Measurements from ENCODE around the gene LRRK2. TPM values are rescaled to one million over a fixed set of nuclear protein-coding genes. Genes with fewer than 3 reads are reported as not detected.

Gene LRRK2
- total RNA-seq, 4 donors from 2014 or later, result 29.6 to 38.5 (median 32.3) TPM

DNA sequence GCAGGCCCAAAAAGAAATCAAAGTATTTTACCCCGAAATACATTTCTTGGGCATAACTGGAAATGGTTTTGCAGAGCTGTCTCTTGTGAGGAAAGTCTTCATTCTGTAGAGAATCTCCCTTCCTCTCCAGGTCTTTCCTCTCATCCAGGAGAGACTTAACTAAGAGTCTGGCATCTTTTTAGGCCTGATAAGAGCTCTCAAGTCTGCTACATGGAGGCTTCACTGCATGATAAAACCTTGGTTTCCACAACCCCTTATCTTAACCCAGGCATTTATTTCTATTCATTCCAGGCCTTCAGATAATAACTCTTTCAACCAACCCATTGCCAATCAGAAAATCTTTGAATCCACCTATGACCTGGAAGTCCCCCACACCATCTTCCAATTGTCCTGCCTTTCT, 41.1 kb upstream of the LRRK2 start:
- DNase-seq (ENCODE audit: low spot score in 2 of 2), result no peak
- H3K36me3 ChIP-seq, result no peaks in the 10 kb centered on the region
- H3K4me3 ChIP-seq, result no peak overlapping the region
- H3K27me3 ChIP-seq, result no peaks in the 10 kb centered on the region
- H3K27ac ChIP-seq, result no peak overlapping the region
- no peak for TF ChIP-seq EP300 (IDR thresholded peaks at IDR 0.05)
- TF ChIP-seq, protein P1, sequence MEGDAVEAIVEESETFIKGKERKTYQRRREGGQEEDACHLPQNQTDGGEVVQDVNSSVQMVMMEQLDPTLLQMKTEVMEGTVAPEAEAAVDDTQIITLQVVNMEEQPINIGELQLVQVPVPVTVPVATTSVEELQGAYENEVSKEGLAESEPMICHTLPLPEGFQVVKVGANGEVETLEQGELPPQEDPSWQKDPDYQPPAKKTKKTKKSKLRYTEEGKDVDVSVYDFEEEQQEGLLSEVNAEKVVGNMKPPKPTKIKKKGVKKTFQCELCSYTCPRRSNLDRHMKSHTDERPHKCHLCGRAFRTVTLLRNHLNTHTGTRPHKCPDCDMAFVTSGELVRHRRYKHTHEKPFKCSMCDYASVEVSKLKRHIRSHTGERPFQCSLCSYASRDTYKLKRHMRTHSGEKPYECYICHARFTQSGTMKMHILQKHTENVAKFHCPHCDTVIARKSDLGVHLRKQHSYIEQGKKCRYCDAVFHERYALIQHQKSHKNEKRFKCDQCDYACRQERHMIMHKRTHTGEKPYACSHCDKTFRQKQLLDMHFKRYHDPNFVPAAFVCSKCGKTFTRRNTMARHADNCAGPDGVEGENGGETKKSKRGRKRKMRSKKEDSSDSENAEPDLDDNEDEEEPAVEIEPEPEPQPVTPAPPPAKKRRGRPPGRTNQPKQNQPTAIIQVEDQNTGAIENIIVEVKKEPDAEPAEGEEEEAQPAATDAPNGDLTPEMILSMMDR (IDR thresholded peaks at IDR 0.05), result no peak
- no peak for TF ChIP-seq POLR2A (IDR thresholded peaks at IDR 0.05)
- 92% methylated on average over 1 of the region's 1 CpG for WGBS, 2 donors
- H3K9me3 ChIP-seq, result no peaks in the 10 kb centered on the region
- H3K4me1 ChIP-seq, result no peaks in the 10 kb centered on the region

DNA sequence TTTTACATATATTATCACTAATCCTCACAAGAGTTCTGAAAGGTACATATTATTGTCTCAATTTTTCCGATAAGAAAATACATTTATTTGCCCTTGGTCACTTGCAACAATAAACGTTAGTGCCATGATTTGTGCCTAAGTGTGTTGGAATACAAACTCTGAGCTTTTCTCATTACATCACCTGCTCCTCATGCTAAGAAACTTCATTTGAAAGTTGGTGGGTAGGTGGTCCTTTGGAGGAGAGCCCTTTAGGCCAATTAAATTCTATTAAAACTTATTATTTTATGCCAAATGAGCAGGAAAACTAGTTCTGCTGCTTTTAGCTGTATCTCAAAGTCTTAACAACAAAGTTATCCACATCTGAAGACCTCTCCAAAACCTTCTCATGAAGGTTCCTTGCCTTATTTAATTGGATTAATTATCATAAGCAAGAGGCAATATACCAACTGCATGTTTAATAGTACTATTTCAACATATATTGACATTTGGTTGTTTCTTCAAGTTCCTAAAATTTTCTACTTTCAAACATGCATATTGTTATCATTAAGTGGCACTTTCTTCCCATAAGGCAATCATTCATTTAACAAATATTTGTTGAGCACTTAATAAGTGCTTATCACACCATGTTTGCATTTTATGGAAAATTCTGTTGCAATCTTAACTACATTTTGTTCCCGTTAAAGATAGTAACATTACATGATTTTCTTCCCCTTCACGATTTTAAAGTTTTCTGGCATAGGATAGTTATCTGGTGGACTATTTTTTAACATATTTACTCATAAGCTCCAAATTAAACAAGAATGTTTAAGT, 40.1 kb upstream of the LRRK2 start:
- 86 to 92% methylated on average over 4 of the region's 4 CpGs for WGBS, 2 donors
- DNase-seq (ENCODE audit: low spot score in 2 of 2), result no peak
- Histone ChIP-seq H3K27me3 (no peaks in the 10 kb centered on the region), H3K4me1 (no peaks in the 10 kb centered on the region), H3K27ac (no peak overlapping the region), H3K9me3 (peaks cover 0 to 5% (median 0%) of the 10 kb centered on the region in 4 donors), H3K4me3 (no peak overlapping the region), H3K36me3 (no peaks in the 10 kb centered on the region)
- TF ChIP-seq EP300 (IDR thresholded peaks at IDR 0.05), result no peak
- TF ChIP-seq, protein P1 (IDR thresholded peaks at IDR 0.05), result no peak
- TF ChIP-seq POLR2A (IDR thresholded peaks at IDR 0.05), result no peak

DNA sequence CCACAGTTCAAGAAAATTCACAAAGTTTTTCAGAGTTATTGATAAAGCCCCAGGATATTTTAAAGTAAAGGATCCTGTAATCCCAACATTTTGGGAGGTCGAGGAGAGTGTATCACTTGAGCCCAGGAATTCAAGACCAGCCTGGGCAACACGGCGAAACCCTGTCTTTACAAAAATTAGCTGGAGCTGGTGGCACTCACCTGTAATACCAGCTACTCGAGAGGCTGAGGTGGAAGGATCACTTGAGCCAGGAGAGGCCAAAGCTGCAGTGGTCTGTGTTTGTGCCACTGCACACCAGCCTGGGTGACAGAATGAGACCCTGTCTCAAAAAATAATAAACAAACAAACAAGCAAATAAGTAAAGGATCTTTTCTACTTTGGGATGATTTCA, 39.5 kb upstream of the LRRK2 start:
- Histone ChIP-seq H3K9me3 (peaks cover 0 to 11% (median 0%) of the 10 kb centered on the region in 4 donors), H3K36me3 (no peaks in the 10 kb centered on the region), H3K27ac (no peak overlapping the region), H3K4me1 (no peaks in the 10 kb centered on the region), H3K27me3 (no peaks in the 10 kb centered on the region), H3K4me3 (no peak overlapping the region)
- WGBS, 2 donors, result 90% methylated on average over 4 of the region's 4 CpGs
- DNase-seq (ENCODE audit: low spot score in 2 of 2), result no peak
- no peak for TF ChIP-seq EP300 (IDR thresholded peaks at IDR 0.05)
- no peak for TF ChIP-seq POLR2A (IDR thresholded peaks at IDR 0.05)
- TF ChIP-seq, protein P1 (IDR thresholded peaks at IDR 0.05), result no peak

- H3K4me3 ChIP-seq, result no peak overlapping the region
- 84 to 93% methylated on average over 6 of the region's 6 CpGs for WGBS, 2 donors
- DNase-seq (ENCODE audit: low spot score in 2 of 2), result no peak
- H3K27ac ChIP-seq, result no peak overlapping the region
- H3K9me3 ChIP-seq, result peaks cover 0 to 11% (median 0%) of the 10 kb centered on the region in 4 donors
- H3K36me3 ChIP-seq, result no peaks in the 10 kb centered on the region
- TF ChIP-seq, protein P1 (IDR thresholded peaks at IDR 0.05), result no peak
- TF ChIP-seq POLR2A (IDR thresholded peaks at IDR 0.05) (no peak), EP300 (IDR thresholded peaks at IDR 0.05) (no peak)
- H3K4me1 ChIP-seq, result no peaks in the 10 kb centered on the region
- H3K27me3 ChIP-seq, result no peaks in the 10 kb centered on the region
Measured at GRCh38 chr12:40188558-40189320, 36.1 kb upstream of the LRRK2 start.
